NCI-H2227 (cell line): ENCODE data around the gene AFG1L.

Source experiments
- DNase-seq: peaks from one replicate; lab custom pipeline; 2025; ENCODE audit not compliant: unreplicated experiment; lab: John Stamatoyannopoulos, UW

The AFG1L gene

DNA sequence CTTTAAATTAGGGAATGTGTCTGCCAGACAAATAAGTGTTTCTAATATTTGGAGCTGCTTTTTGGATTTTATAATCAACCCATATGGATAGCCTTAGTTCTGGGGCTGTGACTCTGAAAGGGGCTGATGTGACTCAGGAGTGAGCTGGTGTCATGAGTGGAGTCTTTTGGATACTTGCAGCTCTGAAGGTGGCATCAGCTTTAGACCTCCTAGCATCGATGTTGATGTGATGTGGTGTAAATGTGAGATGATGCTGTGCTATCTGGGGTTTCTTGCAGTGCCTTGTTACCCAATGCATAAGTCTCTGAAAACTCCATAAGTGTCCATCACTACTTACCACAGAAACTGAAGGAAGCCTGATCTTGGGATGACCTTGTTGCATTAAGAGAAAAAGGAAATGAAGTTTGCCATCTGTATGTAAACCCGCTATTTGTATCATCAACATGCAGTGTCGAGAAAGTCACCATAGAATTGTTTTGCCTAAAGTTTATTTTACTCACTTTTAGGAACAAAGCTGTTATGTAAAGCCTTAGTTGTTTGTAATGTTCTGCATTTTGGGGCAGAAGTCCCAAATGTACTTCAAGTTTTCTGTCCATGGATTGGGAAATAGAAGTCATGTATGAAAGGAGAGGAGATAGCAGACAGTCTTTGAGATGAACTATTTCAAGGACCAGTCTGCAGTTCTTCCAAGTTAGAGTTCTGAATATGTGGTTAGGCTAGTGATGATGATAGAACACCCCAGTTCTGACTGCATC is 273.9 kb downstream of the AFG1L start:
- no peak for DNase-seq

DNA sequence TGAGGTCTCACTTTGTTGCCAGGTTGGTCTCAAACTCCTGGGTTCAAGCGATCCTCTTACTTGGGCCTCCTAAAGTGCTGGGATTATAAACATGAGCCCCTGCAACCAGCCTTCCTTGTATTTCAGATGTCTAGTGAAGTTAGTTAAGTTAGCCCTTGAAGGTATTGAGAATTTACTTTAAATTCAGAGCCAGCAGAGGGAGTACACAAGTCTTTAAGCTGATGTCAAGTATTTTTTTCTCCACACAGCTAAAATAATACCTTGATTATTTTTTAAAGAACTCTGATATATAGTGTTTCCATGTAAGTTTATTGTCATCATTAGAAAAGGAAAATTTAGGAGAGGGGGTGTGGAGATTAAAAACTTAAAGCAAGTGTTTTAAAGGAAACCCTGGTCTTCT is 275.7 kb downstream of the AFG1L start:
- no peak for DNase-seq

DNA sequence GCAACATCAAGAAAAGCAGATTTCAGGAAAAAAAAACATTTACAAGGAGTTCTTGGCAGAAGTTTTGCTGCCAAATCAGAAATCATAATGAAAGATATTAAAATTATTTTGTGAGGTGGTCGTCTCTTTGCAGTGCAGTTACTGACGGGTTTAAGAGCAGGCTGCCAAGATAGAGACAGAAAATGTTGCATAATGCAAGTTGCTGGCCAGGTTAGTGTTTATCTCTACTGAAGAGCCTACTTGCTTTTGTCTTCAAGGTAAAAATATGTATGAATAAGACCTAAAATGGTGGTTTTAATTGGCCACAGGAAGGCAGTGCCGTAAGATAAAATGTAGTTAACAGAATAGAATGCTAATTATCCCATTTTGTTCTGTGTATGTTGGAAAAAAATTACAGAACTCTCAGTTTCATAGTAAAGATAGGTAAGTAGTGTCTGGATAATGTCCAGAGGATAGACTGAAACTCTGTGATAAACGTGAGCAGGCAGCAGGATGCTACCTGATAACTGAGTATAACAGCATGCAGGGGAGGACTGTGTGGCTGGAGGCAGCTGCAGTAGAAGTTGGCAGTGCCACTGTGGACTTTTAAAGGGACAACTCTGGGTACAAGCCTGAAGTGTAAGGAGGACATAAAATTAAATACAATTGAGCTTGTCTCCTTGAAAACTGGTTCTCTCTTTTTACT is 279.7 kb downstream of the AFG1L start:
- DNase-seq: no peak
